HEK293T (cell line): ENCODE measurements around the gene NGEF.

Experiments used
- ARNT ChIP-seq: fragments of 450-650 bp; IDR thresholded peaks from 2 replicates; pipeline ENCODE4 v1.6.1; 2017; ENCODE audit warnings: mild to moderate bottlenecking
- ELF4 ChIP-seq: fragments of 450-650 bp; IDR thresholded peaks from 2 replicates; pipeline ENCODE4 v1.6.1; 2017; ENCODE audit warnings: antibody characterized with exemption
- FOXM1 ChIP-seq: fragments of 450-650 bp; IDR thresholded peaks from 2 replicates; pipeline ENCODE4 v1.6.1; 2017; ENCODE audit warnings: mild to moderate bottlenecking, borderline replicate concordance
- SP1 ChIP-seq: fragments of 450-650 bp; IDR thresholded peaks from 2 replicates; pipeline ENCODE4 v1.6.1; 2017

- TF ChIP-seq FOXM1 (no peak), ELF4 (no peak), ARNT (no peak), SP1 (no peak)
Measured at GRCh38 chr2:233059797-233060500, 46.9 kb upstream of the NGEF start, which contains the start of gene INPP5D.
